ENCODE results near the gene KCNN3. TPM values are rescaled to one million over a fixed set of nuclear protein-coding genes. Genes with fewer than 3 reads are reported as not detected.

The KCNN3 gene
- total RNA-seq, 1 experiment from 2014 or later, result 0.73 TPM

DNA sequence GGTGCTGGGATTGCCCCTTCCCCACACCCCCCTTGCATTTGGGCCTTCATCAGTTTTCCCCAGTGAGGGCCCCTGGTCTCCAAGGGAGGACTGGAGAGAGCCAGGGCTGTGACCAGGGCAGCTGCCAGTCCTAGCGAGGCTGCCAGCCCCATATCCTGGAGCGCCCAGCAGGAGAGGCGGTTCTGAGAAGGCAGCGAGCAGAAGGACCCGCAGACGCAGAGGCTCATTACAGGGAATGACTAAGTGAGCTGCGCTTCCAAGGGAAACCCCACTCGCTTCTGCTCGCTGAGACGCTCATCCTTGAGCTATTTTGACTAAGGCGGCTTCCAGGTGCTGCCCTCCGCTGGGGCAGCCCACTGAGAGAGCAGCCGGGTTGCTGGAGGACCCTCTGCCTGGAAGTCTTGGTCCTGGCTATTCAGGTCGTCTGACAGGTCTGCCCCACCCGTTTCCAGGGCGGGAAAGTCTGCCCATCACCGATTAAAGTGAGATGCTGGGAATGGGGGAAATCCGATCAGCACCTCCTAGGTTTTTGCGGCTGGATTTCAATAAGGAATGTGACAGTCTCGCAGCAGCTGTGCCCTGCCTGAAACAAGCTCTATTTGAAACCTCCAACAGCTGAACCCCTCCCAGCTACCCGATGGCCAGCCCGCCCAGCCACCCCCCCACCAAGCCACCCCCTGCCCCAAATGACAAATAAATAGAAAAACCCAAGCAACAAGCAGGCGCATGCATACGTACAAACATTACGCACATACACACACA, 2.8 kb downstream of the KCNN3 start:
- TF ChIP-seq, protein P1, sequence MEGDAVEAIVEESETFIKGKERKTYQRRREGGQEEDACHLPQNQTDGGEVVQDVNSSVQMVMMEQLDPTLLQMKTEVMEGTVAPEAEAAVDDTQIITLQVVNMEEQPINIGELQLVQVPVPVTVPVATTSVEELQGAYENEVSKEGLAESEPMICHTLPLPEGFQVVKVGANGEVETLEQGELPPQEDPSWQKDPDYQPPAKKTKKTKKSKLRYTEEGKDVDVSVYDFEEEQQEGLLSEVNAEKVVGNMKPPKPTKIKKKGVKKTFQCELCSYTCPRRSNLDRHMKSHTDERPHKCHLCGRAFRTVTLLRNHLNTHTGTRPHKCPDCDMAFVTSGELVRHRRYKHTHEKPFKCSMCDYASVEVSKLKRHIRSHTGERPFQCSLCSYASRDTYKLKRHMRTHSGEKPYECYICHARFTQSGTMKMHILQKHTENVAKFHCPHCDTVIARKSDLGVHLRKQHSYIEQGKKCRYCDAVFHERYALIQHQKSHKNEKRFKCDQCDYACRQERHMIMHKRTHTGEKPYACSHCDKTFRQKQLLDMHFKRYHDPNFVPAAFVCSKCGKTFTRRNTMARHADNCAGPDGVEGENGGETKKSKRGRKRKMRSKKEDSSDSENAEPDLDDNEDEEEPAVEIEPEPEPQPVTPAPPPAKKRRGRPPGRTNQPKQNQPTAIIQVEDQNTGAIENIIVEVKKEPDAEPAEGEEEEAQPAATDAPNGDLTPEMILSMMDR (conservative IDR thresholded peaks at IDR 0.05; ENCODE audit: low read depth, low read length), result no peak
- no peak for TF ChIP-seq EZH2 (IDR thresholded peaks at IDR 0.05; ENCODE audit: borderline replicate concordance, low read depth, low read length, poor library complexity, severe bottlenecking)
- peak; percentile 51 for DNase-seq (ENCODE audit: low spot score)
- H3K36me3 ChIP-seq (ENCODE audit: insufficient read depth, low read length, poor library complexity, severe bottlenecking), result no peaks in the 10 kb centered on the region
- H3K27me3 ChIP-seq (replicated peaks; ENCODE audit: insufficient read depth, low read depth, low read length, poor library complexity), result no peaks in the 10 kb centered on the region
- no TSS peak for BruUV-seq (replicated peaks)
- ChIA-PET CTCF (interaction anchor here (1.5 kb wide), 1 partner anchor 11 kb away, joined by 3 read pairs; no protein-coding TSS in a partner anchor), POLR2A (ENCODE audit: low non-redundant PET) (no interaction called here)
- peaks cover 37% of the 10 kb centered on the region for H3K4me1 ChIP-seq (ENCODE audit: insufficient read depth, low read length, poor library complexity, severe bottlenecking)
- no peak overlapping the region for H3K4me3 ChIP-seq (ENCODE audit: low read depth, low read length, poor library complexity, severe bottlenecking)
- no peaks in the 10 kb centered on the region for H3K9me3 ChIP-seq (ENCODE audit: low read depth, low read length, poor library complexity, severe bottlenecking)
- intact Hi-C loops (cut with micrococcal nuclease; ENCODE audit: unreplicated experiment), result no loop called here
- no peak overlapping the region for H3K27ac ChIP-seq (ENCODE audit: low read depth, low read length, poor library complexity, severe bottlenecking)

DNA sequence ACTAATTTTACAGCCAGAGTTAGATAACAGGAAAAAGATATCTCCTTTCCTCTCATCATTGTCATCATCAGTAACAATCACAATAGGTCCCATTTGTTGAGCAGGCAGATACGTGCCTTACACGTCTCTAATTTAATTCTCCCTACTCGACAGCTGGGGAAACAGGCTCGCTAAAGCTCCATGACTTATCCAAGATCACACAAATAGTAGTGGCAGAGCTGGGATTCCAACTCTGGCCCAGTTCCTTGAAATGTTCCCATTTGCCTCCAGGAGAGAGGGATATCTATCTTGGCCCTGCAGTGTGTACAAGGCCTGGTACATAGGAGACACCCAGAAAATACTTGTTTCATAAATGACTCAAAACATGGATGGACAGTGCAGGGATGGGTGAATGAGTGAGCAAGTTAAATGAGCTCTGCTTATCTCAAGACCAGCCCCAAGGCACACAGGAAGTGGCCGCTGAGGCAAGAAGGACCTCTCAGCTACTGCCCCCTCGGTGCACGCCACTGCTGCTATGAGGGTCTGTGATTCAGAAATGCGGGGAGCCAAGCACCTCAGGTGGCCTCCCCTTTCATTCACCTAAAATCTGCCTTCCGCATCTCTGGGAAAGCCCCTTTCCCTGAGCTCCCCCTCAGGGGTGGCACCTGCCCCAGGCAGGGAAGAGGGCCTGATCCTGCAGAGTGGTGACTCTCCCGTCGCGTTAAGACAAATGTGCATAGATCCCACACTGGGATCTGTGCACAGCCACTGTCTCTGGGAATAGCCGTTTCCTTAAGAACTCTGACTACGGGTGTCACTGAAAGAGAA, 3.6 kb downstream of the KCNN3 start:
- ChIA-PET CTCF (interaction anchor here (1.5 kb wide), 1 partner anchor 12 kb away, joined by 3 read pairs; no protein-coding TSS in a partner anchor), POLR2A (ENCODE audit: low non-redundant PET) (interaction anchor here (0.6 kb wide), 1 partner anchor 327 kb away, joined by 14 read pairs; no protein-coding TSS in a partner anchor)
- intact Hi-C loops (cut with micrococcal nuclease; ENCODE audit: unreplicated experiment), result no loop called here
- Histone ChIP-seq H3K36me3 (ENCODE audit: insufficient read depth, low read length, poor library complexity, severe bottlenecking) (no peaks in the 10 kb centered on the region), H3K4me3 (ENCODE audit: low read depth, low read length, poor library complexity, severe bottlenecking) (no peak overlapping the region), H3K9me3 (ENCODE audit: low read depth, low read length, poor library complexity, severe bottlenecking) (no peaks in the 10 kb centered on the region), H3K27ac (ENCODE audit: low read depth, low read length, poor library complexity, severe bottlenecking) (no peak overlapping the region), H3K27me3 (replicated peaks; ENCODE audit: insufficient read depth, low read depth, low read length, poor library complexity) (no peaks in the 10 kb centered on the region), H3K4me1 (ENCODE audit: insufficient read depth, low read length, poor library complexity, severe bottlenecking) (peaks cover 36% of the 10 kb centered on the region)
- no peak for TF ChIP-seq EZH2 (IDR thresholded peaks at IDR 0.05; ENCODE audit: borderline replicate concordance, low read depth, low read length, poor library complexity, severe bottlenecking)
- TF ChIP-seq, protein P1 (conservative IDR thresholded peaks at IDR 0.05; ENCODE audit: low read depth, low read length), result no peak
- BruUV-seq (replicated peaks), result no TSS peak
- DNase-seq (ENCODE audit: low spot score), result no peak

DNA sequence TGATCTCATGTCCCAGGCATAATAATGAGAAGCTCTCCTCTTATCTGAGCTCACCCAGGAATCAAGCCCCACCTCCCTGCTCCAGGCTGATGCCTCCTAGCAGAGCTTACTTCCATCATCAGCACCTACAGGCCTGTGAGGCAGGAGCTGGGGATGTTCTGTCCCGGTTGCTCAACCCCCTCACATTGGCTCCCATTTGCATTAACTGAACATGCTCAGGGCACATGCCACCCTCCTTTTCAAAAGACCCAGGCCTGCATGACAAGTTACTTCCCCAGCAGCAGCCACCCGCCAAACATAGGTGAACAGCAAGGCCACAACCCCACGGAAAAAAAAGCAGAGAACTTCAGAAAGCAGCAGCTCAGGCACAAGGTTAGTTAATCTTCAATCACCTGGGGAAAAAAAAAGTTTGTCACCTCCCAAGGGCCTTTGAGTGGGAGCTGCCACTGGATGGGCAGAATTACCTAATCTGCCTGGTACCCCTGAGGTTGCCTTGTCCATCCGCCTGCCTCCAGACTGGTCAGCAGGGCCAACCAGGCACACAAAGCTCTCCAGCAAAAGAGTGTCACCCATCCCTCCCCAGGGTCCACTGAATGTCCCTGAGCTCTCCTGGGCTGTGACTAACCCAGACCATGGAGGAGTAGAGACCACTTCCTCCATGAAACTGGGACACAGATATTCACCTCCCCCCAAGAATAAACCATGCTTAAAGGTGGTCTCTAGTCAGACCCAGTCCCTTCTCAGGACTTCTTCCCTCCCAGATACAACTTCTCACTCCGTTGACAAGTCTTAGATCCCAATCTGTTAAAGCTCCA, 4.4 kb downstream of the KCNN3 start:
- intact Hi-C loops (cut with micrococcal nuclease; ENCODE audit: unreplicated experiment), result no loop called here
- H3K27ac ChIP-seq (ENCODE audit: low read depth, low read length, poor library complexity, severe bottlenecking), result no peak overlapping the region
- H3K9me3 ChIP-seq (ENCODE audit: low read depth, low read length, poor library complexity, severe bottlenecking), result no peaks in the 10 kb centered on the region
- TF ChIP-seq, protein P1 (conservative IDR thresholded peaks at IDR 0.05; ENCODE audit: low read depth, low read length), result no peak
- TF ChIP-seq EZH2 (IDR thresholded peaks at IDR 0.05; ENCODE audit: borderline replicate concordance, low read depth, low read length, poor library complexity, severe bottlenecking), result no peak
- BruUV-seq (replicated peaks), result no TSS peak
- H3K4me3 ChIP-seq (ENCODE audit: low read depth, low read length, poor library complexity, severe bottlenecking), result no peak overlapping the region
- no peaks in the 10 kb centered on the region for H3K36me3 ChIP-seq (ENCODE audit: insufficient read depth, low read length, poor library complexity, severe bottlenecking)
- ChIA-PET CTCF (interaction anchor here (1.5 kb wide), 1 partner anchor 13 kb away, joined by 3 read pairs; no protein-coding TSS in a partner anchor), POLR2A (ENCODE audit: low non-redundant PET) (interaction anchor here (0.6 kb wide), 1 partner anchor 328 kb away, joined by 14 read pairs; no protein-coding TSS in a partner anchor)
- H3K27me3 ChIP-seq (replicated peaks; ENCODE audit: insufficient read depth, low read depth, low read length, poor library complexity), result no peaks in the 10 kb centered on the region
- peaks cover 28% of the 10 kb centered on the region for H3K4me1 ChIP-seq (ENCODE audit: insufficient read depth, low read length, poor library complexity, severe bottlenecking)
- DNase-seq (ENCODE audit: low spot score), result no peak
